Measurements from ENCODE around the gene PSAPL1.

- TF ChIP-seq CTCF (IDR thresholded peaks at IDR 0.05), result no peak
- no peak for TF ChIP-seq POLR2A (IDR thresholded peaks at IDR 0.05)
Measured at GRCh38 chr4:7388627-7389026, 46.1 kb downstream of the PSAPL1 start.
